Astrocyte (in vitro differentiated cells and primary cell): ENCODE measurements around the gene FMOD.

Experiments
- CTCF ChIP-seq: IDR thresholded peaks from 2 replicates; pipeline ENCODE4 v1.5.1; 2011; ENCODE audit warnings: low read depth, mild to moderate bottlenecking, inconsistent platforms, low read length, moderate library complexity; ENCODE audit not compliant: insufficient read depth
- EZH2 ChIP-seq: IDR thresholded peaks from 2 replicates; pipeline ENCODE4 v1.6.1; 2012; ENCODE audit warnings: mild to moderate bottlenecking, low read length, inconsistent platforms; ENCODE audit not compliant: insufficient read depth

GRCh38 chr1:203321273-203322052, 29.5 kb downstream of the FMOD start:
- TF ChIP-seq CTCF (no peak), EZH2 (no peak)
